Ishikawa (cell line): ENCODE measurements around the gene ZNF691.

Experiments
- CEBPB ChIP-seq: IDR thresholded peaks from 2 replicates; pipeline ENCODE4 v1.6.1; 2012
- CREB1 ChIP-seq: IDR thresholded peaks from 2 replicates; pipeline ENCODE4 v1.6.1; 2012; ENCODE audit warnings: low read depth
- EGR1 ChIP-seq: IDR thresholded peaks from 2 replicates; pipeline ENCODE4 v1.6.1; 2012
- EP300 ChIP-seq: IDR thresholded peaks from 2 replicates; pipeline ENCODE4 v1.6.1; 2012; ENCODE audit warnings: borderline replicate concordance
- FOXM1 ChIP-seq: IDR thresholded peaks from 2 replicates; pipeline ENCODE4 v1.6.1; 2012; ENCODE audit warnings: low read depth, borderline replicate concordance
- MAX ChIP-seq: IDR thresholded peaks from 2 replicates; pipeline ENCODE4 v1.6.1; 2012
- NFIC ChIP-seq: IDR thresholded peaks from 2 replicates; pipeline ENCODE4 v1.6.1; 2012
- RAD21 ChIP-seq: IDR thresholded peaks from 2 replicates; pipeline ENCODE4 v1.6.1; 2012; ENCODE audit warnings: low read depth
- REST ChIP-seq: IDR thresholded peaks from 2 replicates; pipeline ENCODE4 v1.6.1; 2012; ENCODE audit warnings: low read depth, mild to moderate bottlenecking
- TAF1 ChIP-seq: IDR thresholded peaks from 2 replicates; pipeline ENCODE4 v1.6.1; 2012; ENCODE audit warnings: low read depth, mild to moderate bottlenecking
- TCF12 ChIP-seq: IDR thresholded peaks from 2 replicates; pipeline ENCODE4 v1.6.1; 2012; ENCODE audit warnings: low read depth
- TEAD4 ChIP-seq: IDR thresholded peaks from 2 replicates; pipeline ENCODE4 v1.6.1; 2012
- USF1 ChIP-seq: IDR thresholded peaks from 2 replicates; pipeline ENCODE4 v1.6.1; 2012
- YY1 ChIP-seq: IDR thresholded peaks from 2 replicates; pipeline ENCODE4 v1.6.1; 2012; ENCODE audit warnings: low read depth
- ZBTB7A ChIP-seq: IDR thresholded peaks from 2 replicates; pipeline ENCODE4 v1.6.1; 2012; ENCODE audit warnings: low read depth

ZNF691 gene

GRCh38 chr1:42841440-42842147 is 4.8 kb upstream of the ZNF691 start:
- TF ChIP-seq EGR1 (no peak), TAF1 (no peak), CREB1 (no peak), TCF12 (no peak)

- TF ChIP-seq TCF12 (no peak), EP300 (no peak), CEBPB (no peak), NFIC (no peak), REST (no peak), ZBTB7A (no peak), RAD21 (no peak), TAF1 (no peak), CREB1 (no peak), EGR1 (no peak)
These were observed 1.7 kb upstream of the ZNF691 start for GRCh38 chr1:42844592-42845140.

DNA sequence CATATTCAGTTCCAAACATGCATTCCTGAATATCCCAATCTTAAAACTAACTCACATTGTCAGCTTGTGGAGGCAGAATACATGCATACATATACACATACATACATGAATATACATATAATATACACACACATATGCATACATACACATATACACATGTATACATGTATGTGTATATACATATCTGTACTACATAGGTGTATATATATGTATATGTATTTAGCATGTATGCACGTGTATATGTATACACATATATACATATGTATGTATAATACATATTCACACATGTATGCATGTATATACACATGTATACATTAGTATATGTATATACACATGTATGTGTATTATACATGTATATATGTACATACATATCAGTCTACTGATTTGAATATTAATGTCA is 1.2 kb upstream of the ZNF691 start:
- TF ChIP-seq USF1 (no peak), FOXM1 (no peak), EP300 (no peak), YY1 (no peak), ZBTB7A (no peak), TAF1 (no peak), NFIC (no peak), CEBPB (no peak), CREB1 (no peak), MAX (no peak), RAD21 (no peak), REST (no peak), TCF12 (no peak), TEAD4 (no peak), EGR1 (no peak)

DNA sequence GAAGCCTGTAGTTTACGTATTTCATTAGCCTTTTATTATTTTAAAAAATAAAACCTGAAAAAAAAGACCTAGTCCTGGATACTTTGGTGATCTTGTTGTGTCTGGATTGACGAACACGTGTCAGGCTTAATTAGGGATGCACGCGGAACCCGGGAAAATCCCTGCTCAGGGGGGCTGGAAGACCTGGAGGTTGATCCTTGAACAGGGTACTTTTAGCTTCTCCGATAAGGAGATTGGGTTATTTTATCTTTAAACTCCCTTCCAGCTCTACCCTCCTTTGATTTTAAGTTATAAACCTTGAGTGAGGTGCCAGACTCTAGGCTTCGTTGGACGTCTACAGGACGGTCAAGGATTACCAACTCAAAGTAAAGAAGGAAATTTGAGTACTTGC is 552 bp upstream of the ZNF691 start:
- TF ChIP-seq CREB1 (no peak), USF1 (no peak), YY1 (no peak)

GRCh38 chr1:42847111-42847595 is 740 bp downstream of the ZNF691 start:
- TF ChIP-seq MAX (no peak), EGR1 (no peak), EP300 (no peak), USF1 (no peak), FOXM1 (no peak), ZBTB7A (no peak), CEBPB (no peak), TEAD4 (no peak), REST (no peak), TAF1 (no peak), YY1 (no peak), RAD21 (no peak), NFIC (no peak), TCF12 (no peak)
